GM18868 (cell line): ENCODE results near the gene TBCCD1.

ENCODE experiments used
- ATAC-seq: cut with Tn5 transposase; IDR thresholded peaks from one replicate; pipeline ENCODE4 v1.9.1; 2021; ENCODE audit warnings: mild to moderate bottlenecking, moderate library complexity; ENCODE audit not compliant: unreplicated experiment

Gene TBCCD1

DNA sequence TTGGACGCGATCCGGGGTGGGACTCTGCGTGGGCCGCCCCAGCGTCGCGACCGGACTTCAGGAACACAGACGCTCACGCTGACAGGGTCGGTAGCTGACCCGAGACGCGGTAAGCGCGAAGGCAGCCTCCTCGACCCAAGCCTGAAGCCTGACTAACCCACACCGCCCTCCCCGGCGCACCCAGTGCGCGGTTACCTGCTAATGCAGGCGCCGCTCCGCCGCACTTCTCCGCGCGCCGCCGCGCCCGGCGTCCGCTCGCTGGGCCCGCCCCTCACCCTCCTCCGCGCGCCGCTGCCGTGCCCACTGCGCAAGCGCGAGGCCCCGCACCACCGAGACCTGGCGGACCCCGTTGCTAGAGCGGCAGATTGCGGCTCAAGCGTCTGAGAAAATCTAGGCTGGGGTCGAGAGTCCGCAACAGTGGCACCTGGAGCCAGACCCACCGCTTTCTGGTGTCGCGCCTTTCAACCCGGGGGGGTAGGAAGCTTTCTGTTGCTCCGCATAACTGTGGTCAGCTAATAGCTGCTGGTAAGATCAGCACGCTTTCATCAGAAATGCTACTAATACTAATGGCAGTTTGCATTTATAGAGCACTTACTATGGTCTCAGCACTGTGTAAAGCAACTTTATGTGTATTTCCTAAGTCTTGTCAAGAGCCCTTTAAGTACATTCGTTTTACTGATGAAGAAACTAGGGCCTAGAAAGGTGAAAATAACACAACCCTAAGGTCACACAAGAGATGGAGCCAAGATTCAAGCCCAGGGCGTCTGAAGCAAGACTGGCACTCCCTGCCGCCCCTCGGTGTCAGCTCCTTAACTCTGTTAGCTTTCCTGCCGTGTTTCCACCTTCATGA is at the start of gene TBCCD1:
TSS of gene TBCCD1 (minus strand) at position 268 of the 850 bp plus-strand sequence. CDS start 3,010 bp downstream, outside the sequence.
- ATAC-seq = peak; percentile 40

DNA sequence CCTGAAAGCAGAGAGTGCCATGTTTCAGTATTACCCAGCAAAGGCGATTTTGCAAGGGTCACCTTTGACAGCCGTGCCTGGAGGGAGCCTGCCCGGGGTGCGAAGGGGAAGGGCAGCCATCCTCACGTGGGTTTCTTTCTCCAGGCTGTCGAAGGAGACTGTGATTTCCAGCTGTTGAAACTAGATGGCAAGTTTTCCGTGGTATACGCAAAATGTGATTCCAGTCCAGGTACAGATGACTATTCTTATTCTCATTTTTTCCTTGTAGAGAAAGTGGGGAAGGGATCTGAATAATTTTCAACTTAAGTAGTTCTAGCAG is 49.1 kb upstream of the TBCCD1 start:
- ATAC-seq = no peak

- peak; percentile 72 for ATAC-seq
Observed at GRCh38 chr3:186614597-186615483, 47.7 kb upstream of the TBCCD1 start.

- ATAC-seq = no peak
Observed at GRCh38 chr3:186614266-186614596, 47.1 kb upstream of the TBCCD1 start.

- ATAC-seq = no peak
Observed at GRCh38 chr3:186613637-186614265, 46.6 kb upstream of the TBCCD1 start.

DNA sequence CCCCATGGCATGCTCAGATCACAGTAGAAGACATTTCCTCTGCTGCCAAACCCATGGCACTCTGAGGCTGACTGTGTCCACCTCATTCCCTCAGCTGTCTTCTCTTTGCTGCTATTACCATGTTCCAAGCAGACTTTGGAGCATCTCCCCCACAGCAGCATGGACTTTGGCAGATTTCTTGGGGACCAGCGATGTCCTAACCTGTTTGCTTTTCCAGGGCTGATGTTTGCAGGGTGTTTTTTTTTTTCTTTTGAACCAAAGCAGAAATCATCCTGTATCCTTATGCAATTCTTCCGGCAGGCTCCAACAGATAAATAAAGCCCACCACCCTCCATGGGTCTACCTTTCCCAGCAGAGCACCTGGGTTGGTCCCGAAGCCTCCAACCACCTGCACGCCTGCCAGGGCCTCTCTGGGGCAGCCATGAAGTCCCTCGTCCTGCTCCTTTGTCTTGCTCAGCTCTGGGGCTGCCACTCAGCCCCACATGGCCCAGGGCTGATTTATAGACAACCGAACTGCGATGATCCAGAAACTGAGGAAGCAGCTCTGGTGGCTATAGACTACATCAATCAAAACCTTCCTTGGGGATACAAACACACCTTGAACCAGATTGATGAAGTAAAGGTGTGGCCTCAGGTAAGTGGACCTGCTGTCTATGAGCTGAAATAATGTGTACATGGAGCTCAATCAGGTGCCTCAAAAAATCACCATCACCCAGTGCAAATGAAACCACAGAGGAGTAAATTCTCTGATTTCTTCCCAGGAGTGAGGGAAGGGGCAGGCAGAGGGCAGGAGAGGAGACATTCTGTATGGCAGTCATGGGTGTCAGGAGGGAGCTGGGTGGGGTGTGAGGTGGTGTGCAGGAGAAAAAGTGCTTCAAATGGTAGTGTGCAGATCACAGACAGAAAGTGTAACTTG is 45.8 kb upstream of the TBCCD1 start, which contains the start of gene AHSG:
TSS of gene AHSG (plus strand) at position 340 of the 916 bp plus-strand sequence. CDS start at position 422, 82 bp downstream.
- no peak for ATAC-seq

GRCh38 chr3:186612065-186612464 is 44.9 kb upstream of the TBCCD1 start:
- ATAC-seq = no peak

- ATAC-seq = no peak
Observed at GRCh38 chr3:186609247-186609868, 42.2 kb upstream of the TBCCD1 start.

- no peak for ATAC-seq
Observed at GRCh38 chr3:186608624-186609215, 41.6 kb upstream of the TBCCD1 start.

- ATAC-seq = no peak
Observed at GRCh38 chr3:186605561-186606545, 38.7 kb upstream of the TBCCD1 start.

GRCh38 chr3:186605078-186605477 is 37.9 kb upstream of the TBCCD1 start:
- ATAC-seq = no peak

DNA sequence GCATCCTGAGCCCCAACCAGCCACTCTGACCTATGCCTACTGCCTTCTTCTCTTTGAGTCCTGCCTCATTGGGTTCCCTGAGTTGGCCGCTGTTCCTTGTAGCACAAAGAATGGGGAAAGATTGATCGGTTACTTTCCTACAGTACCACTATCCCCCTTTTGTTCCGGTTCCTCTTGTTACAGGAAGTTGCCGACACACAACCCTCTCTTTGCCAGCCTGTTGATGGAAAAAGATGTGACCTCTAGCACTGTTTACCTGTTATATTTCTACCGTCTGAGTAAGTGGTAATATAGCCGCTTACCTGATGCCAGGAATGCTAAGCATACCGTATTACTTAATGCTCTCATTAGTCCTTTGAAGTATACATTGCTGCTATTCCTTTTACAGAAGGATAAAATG is 36.0 kb upstream of the TBCCD1 start:
- no peak for ATAC-seq

DNA sequence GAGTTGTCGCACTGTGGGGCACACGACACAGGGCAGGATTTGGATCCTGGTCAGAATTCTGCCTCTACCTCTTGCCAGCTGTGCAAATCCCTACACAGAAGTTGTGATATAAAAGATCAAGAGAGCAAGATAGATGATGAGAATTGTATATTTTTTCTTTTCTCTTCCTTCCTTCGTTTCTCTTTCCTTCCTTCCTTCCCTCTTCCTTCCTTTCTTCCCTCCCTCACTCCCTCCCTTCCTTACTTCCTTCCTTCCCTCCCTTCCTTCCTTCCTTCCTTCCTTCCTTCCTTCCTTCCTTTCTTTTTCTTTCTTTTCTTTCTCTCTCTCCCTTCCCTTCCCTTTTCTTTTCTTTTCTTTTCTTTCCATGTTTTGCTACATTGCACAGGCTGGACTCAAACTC is 33.8 kb upstream of the TBCCD1 start:
- no peak for ATAC-seq

GRCh38 chr3:186599785-186600166 is 32.6 kb upstream of the TBCCD1 start:
- ATAC-seq = no peak

DNA sequence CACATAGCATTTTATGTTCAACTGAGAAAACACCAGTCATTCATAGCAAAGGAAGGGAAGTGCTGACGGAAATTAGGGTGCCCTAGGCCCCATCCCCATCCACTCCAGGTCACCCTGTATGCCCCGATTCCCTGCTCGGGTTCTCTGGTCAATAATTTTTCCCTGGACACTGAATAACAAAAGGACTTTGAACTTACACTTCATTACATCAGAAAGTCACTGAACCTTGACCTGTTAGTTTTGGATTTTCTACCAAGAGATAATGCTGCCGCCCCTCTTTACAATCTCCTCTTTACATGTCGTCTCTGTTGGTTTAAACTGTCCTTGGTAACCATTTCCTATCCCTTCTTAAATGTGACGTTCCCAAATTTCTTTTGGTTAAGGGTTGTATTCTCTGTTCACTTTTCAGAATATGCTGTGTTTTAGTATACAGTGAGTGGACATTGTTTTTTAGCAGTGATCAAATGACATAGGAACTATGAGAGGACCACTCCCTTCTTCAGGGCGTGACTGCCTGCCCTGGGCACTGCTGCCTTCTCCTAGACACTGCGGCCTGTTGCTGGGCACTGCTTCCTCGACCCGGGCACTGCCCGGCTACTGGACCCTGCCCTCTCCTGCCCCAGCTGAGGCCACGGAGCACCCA is 32.1 kb upstream of the TBCCD1 start:
- no peak for ATAC-seq

DNA sequence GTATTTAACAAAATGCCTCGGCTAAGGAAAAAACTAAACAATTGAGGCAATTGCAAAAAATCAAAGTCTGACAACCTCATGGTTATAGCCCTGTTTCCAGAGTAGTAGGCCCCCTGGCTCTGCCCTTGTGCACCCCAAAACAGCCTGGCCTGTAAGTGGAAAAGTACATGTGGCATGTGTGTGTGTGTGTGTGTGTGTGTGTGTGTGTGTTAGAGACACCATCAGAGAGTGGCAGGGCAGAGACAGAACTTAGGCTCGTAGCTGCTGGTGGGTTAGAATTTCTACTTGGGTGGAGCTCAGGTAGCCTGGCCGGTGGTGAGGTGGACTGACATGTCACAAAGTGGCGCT is 31.6 kb upstream of the TBCCD1 start:
- ATAC-seq = no peak

DNA sequence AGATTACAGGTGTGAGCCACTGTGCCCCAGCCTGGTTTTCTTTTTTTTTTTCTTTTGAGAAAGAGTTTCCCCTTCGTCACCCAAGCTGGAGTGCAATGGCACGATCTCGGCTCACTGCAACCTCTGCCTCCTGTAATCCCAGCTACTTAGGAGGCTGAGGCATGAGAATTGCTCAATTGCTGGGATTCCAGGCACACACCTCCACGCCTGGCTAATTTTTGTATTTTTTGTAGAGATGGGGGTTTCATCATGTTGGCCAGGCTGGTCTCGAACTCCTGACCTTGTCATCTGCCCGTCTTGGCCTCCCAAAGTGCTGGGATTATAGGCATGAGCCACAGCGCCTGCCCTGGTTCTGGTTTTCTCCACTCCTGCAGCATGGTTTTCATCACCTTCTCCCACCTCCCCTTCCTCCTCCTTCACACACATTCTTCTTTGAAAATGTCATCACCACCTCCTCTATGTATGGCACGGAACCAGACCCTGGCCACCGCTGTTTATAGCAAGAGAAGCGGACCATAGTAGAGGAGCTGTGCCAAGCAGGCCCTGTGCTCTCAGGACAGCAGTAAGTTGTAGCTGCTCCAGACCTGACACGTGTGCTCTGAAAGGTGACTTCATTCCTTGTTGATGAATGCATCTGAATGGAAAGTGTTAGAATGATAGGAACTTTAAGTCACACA is 31.1 kb upstream of the TBCCD1 start:
- no peak for ATAC-seq
